Breast epithelium (tissue), 3 donors: ENCODE data around the gene PPP1CC.

Experiments used
- CTCF ChIP-seq, 3 donors: fragments of 450-650 bp; IDR thresholded peaks; one replicate each; pipeline ENCODE4 v1.5.1; 2016 to 2017; ENCODE audit warnings: antibody characterized with exemption in 3 of 3, mild to moderate bottlenecking in 3 of 3, moderate library complexity in 3 of 3
- POLR2A ChIP-seq: fragments of 450-650 bp; IDR thresholded peaks from one replicate; pipeline ENCODE4 v1.6.1; 2016; ENCODE audit warnings: antibody characterized with exemption, mild to moderate bottlenecking, moderate library complexity
- POLR2AphosphoS5 ChIP-seq, 3 donors: sonication (generic); formaldehyde crosslinking; IDR thresholded peaks; one replicate each; pipeline ENCODE4 v1.6.1; 2017; ENCODE audit warnings: antibody characterized with exemption in 3 of 3

- no peak for TF ChIP-seq CTCF (IDR thresholded peaks at IDR 0.05)
- no peak for TF ChIP-seq POLR2A
- TF ChIP-seq POLR2AphosphoS5 (IDR thresholded peaks at IDR 0.05): no peak
Measured at GRCh38 chr12:110705309-110705708, 37.4 kb downstream of the PPP1CC start.
